ENCODE results near the gene IQSEC1. TPM values are rescaled to one million over a fixed set of nuclear protein-coding genes. Genes with fewer than 3 reads are reported as not detected.

Gene IQSEC1
- total RNA-seq, 1 donor from 2014 or later = 211 TPM

DNA sequence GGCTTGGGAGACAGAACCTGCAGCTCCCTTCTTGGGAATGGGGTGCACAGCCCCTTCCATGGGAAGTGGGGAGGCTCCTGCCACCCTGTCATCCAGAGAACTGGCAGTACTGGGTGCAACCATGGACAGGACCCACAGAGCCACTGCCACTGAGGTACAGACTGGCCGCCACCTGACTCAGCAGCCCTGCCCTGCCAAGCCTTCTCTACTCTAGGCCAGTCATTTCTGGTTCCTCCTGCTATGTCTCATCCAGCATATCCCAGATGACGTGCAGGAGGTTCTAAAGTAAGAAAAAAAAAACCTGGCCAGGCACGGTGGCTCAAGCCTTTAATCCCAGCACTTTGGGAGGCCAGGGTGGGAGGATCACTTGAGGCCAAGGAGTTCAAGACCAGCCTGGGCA is 155.0 kb downstream of the IQSEC1 start:
- DNase-seq = no peak
- TF ChIP-seq, protein P1, sequence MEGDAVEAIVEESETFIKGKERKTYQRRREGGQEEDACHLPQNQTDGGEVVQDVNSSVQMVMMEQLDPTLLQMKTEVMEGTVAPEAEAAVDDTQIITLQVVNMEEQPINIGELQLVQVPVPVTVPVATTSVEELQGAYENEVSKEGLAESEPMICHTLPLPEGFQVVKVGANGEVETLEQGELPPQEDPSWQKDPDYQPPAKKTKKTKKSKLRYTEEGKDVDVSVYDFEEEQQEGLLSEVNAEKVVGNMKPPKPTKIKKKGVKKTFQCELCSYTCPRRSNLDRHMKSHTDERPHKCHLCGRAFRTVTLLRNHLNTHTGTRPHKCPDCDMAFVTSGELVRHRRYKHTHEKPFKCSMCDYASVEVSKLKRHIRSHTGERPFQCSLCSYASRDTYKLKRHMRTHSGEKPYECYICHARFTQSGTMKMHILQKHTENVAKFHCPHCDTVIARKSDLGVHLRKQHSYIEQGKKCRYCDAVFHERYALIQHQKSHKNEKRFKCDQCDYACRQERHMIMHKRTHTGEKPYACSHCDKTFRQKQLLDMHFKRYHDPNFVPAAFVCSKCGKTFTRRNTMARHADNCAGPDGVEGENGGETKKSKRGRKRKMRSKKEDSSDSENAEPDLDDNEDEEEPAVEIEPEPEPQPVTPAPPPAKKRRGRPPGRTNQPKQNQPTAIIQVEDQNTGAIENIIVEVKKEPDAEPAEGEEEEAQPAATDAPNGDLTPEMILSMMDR (IDR thresholded peaks at IDR 0.05; ENCODE audit: partially characterized antibody, unreplicated experiment) = no peak
- Mint-ChIP-seq H3K9me3 (ENCODE audit: unreplicated experiment) (peaks cover 37% of the 10 kb centered on the region), H3K27me3 (ENCODE audit: unreplicated experiment) (peaks cover 24% of the 10 kb centered on the region), H3K4me3 (ENCODE audit: unreplicated experiment) (no peak overlapping the region), H3K4me1 (ENCODE audit: low read depth, unreplicated experiment) (peaks cover 21% of the 10 kb centered on the region), H3K36me3 (ENCODE audit: unreplicated experiment) (peaks cover under 1% of the 10 kb centered on the region), H3K27ac (ENCODE audit: unreplicated experiment) (no peak overlapping the region)

- TF ChIP-seq, protein P1 (IDR thresholded peaks at IDR 0.05; ENCODE audit: partially characterized antibody, unreplicated experiment) = no peak
- H3K27ac Mint-ChIP-seq (ENCODE audit: unreplicated experiment) = peak overlapping the region; percentile 48
- peaks cover 29% of the 10 kb centered on the region for H3K9me3 Mint-ChIP-seq (ENCODE audit: unreplicated experiment)
- peak overlapping the region; percentile 15 for H3K4me3 Mint-ChIP-seq (ENCODE audit: unreplicated experiment)
- H3K36me3 Mint-ChIP-seq (ENCODE audit: unreplicated experiment) = peaks cover 7% of the 10 kb centered on the region
- H3K27me3 Mint-ChIP-seq (ENCODE audit: unreplicated experiment) = peaks cover 26% of the 10 kb centered on the region
- H3K4me1 Mint-ChIP-seq (ENCODE audit: low read depth, unreplicated experiment) = peaks cover 11% of the 10 kb centered on the region
- DNase-seq = no peak
Observed at GRCh38 chr3:12916159-12916558, 157.1 kb downstream of the IQSEC1 start.

DNA sequence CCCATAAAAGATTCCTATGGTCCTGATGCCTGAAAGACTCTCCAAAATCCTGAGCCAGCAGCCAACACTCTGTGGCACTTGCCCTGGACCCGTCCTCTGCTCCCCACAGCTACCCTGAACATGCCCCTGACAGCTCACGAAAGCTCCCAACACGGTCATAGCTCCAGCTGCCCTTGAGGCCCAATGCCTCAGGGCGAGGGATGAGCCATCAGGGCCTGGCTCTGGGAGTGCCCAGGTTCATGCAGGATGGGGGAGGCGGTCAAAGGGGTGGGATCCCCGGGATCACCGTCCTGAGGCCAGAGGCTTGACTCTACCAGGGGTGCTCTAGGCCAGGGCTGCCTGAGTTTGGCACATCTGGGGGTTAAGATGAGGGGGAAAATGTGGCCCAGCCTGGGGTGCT is 159.1 kb downstream of the IQSEC1 start:
- no peak for DNase-seq
- Mint-ChIP-seq H3K27ac (ENCODE audit: unreplicated experiment) (peak overlapping the region; percentile 38), H3K9me3 (ENCODE audit: unreplicated experiment) (peaks cover 29% of the 10 kb centered on the region), H3K27me3 (ENCODE audit: unreplicated experiment) (peaks cover 30% of the 10 kb centered on the region), H3K36me3 (ENCODE audit: unreplicated experiment) (peaks cover 12% of the 10 kb centered on the region), H3K4me1 (ENCODE audit: low read depth, unreplicated experiment) (peaks cover 17% of the 10 kb centered on the region), H3K4me3 (ENCODE audit: unreplicated experiment) (no peak overlapping the region)
- TF ChIP-seq, protein P1 (IDR thresholded peaks at IDR 0.05; ENCODE audit: partially characterized antibody, unreplicated experiment) = no peak

DNA sequence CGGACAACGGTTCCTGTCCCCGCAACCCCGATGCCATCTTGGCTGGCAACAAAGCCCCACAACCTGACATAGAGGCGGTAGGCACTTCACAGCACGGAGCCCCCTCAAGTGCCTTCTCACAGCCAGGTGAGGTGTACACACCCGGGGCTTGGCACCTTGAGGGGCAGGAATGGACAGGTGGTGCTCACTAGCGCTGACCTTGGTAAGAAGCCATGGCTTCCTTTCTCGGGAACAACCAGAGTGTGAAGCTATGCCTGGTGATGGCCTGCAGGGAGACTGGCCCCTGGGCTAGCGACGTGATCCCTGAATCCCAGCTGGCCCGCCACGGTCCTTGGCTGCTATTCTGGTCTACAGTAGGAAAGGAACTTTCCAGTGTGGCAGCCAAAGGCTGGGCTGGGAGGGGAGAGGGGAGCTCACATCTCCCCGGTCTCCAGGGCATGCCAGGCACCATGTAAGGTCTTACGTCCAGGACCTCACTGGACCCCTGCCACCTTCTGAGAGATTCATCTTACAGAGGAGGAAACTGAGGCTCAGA is 161.3 kb downstream of the IQSEC1 start:
- Mint-ChIP-seq H3K36me3 (ENCODE audit: unreplicated experiment) (peaks cover 12% of the 10 kb centered on the region), H3K9me3 (ENCODE audit: unreplicated experiment) (peaks cover 29% of the 10 kb centered on the region), H3K27ac (ENCODE audit: unreplicated experiment) (no peak overlapping the region)

More for the DNA sequence above, 161.3 kb downstream of the IQSEC1 start:
- TF ChIP-seq, protein P1 (IDR thresholded peaks at IDR 0.05; ENCODE audit: partially characterized antibody, unreplicated experiment) = no peak
- no peak overlapping the region for H3K4me3 Mint-ChIP-seq (ENCODE audit: unreplicated experiment)
- peaks cover 38% of the 10 kb centered on the region for H3K27me3 Mint-ChIP-seq (ENCODE audit: unreplicated experiment)
- DNase-seq = no peak
- peaks cover 26% of the 10 kb centered on the region for H3K4me1 Mint-ChIP-seq (ENCODE audit: low read depth, unreplicated experiment)

Data from glutamatergic neuron (in vitro differentiated cells).